IMR-90 (cell line): Measurements from ENCODE around the gene RPTOR. TPM values are rescaled to one million over a fixed set of nuclear protein-coding genes. Genes with fewer than 3 reads are reported as not detected.

Source experiments
- ATAC-seq: fragments of 200-7000 bp; cut with Tn5 transposase; 2 replicates; pipeline ENCODE4 v1.9.1; 2020; ENCODE audit warnings: low read depth, mild to moderate bottlenecking, moderate library complexity
- BruUV-seq: library from RNA; stranded (reverse); fragments of 400-500 nt; replicated peaks from 2 replicates; lab custom pipeline; 2021; lab: Mats Ljungman, UMichigan
- CTCF ChIA-PET: fragments of 300-600 bp; formaldehyde crosslinking; extraction: SDS; loops from one replicate; lab custom pipeline; 2021; ENCODE audit warnings: antibody characterized with exemption; lab: Yijun Ruan, JAX
- POLR2A ChIA-PET: fragments of 300-600 bp; sonication (Branson Sonifier 250); formaldehyde crosslinking; loops from one replicate; lab custom pipeline; 2022; ENCODE audit warnings: antibody characterized with exemption; ENCODE audit not compliant: unreplicated experiment; lab: Charles Lee
- DNase-seq: peaks from one replicate; pipeline ENCODE4 v3.0.0; 2013
- H2AFZ ChIP-seq: replicated peaks from 2 replicates; pipeline ENCODE3; 2013; ENCODE audit warnings: low read length, mild to moderate bottlenecking; ENCODE audit not compliant: poor library complexity
- H2AK5ac ChIP-seq: 2 replicates; pipeline ENCODE4 v1.6.1; 2013; ENCODE audit warnings: low read depth, low read length, inconsistent platforms
- H2AK9ac ChIP-seq: replicated peaks from 2 replicates; pipeline ENCODE3; 2013; ENCODE audit warnings: mild to moderate bottlenecking, low read depth, low read length, moderate library complexity; ENCODE audit not compliant: poor library complexity
- H2BK120ac ChIP-seq: 2 replicates; pipeline ENCODE4 v1.6.1; 2013; ENCODE audit warnings: low read depth, low read length, inconsistent platforms
- H2BK15ac ChIP-seq: 3 replicates; pipeline ENCODE4 v1.6.1; 2013; ENCODE audit warnings: low read depth, low read length, inconsistent platforms
- H2BK20ac ChIP-seq: 2 replicates; pipeline ENCODE4 v1.6.1; 2013; ENCODE audit warnings: low read depth, mild to moderate bottlenecking, inconsistent platforms, low read length, moderate library complexity
- H2BK5ac ChIP-seq: 2 replicates; pipeline ENCODE4 v1.6.1; 2013; ENCODE audit warnings: mild to moderate bottlenecking, low read depth, low read length, inconsistent platforms; ENCODE audit not compliant: poor library complexity, severe bottlenecking
- H3K14ac ChIP-seq: replicated peaks from 2 replicates; pipeline ENCODE4 v1.6.1; 2013; ENCODE audit warnings: low read depth, low read length, inconsistent platforms
- H3K18ac ChIP-seq: 2 replicates; pipeline ENCODE4 v1.6.1; 2013; ENCODE audit warnings: low read depth, low read length, control low read depth
- H3K23ac ChIP-seq: 2 replicates; pipeline ENCODE4 v1.6.1; 2013; ENCODE audit warnings: low read depth, low read length, inconsistent platforms
- H3K27ac ChIP-seq: 2 replicates; pipeline ENCODE4 v1.5.1; 2013; ENCODE audit warnings: mild to moderate bottlenecking, control low read depth, low read length; ENCODE audit not compliant: insufficient read depth
- H3K27me3 ChIP-seq: 2 replicates; pipeline ENCODE4 v1.6.1; 2013; ENCODE audit warnings: low read length; ENCODE audit not compliant: control insufficient read depth, insufficient read depth
- H3K36me3 ChIP-seq: 2 replicates; pipeline ENCODE4 v1.6.1; 2013; ENCODE audit warnings: low read length, mixed read lengths; ENCODE audit not compliant: control insufficient read depth, insufficient read depth
- H3K4ac ChIP-seq: 2 replicates; pipeline ENCODE4 v1.6.1; 2013; ENCODE audit warnings: low read depth, low read length, inconsistent platforms
- H3K4me1 ChIP-seq: 2 replicates; pipeline ENCODE4 v1.6.1; 2013; ENCODE audit warnings: low read length, mixed read lengths; ENCODE audit not compliant: control insufficient read depth, insufficient read depth
- H3K4me2 ChIP-seq: 2 replicates; pipeline ENCODE4 v1.6.1; 2013; ENCODE audit warnings: low read depth, mild to moderate bottlenecking, control low read depth, low read length, moderate library complexity
- H3K4me3 ChIP-seq: 2 replicates; pipeline ENCODE4 v1.5.1; 2013; ENCODE audit warnings: low read depth, mild to moderate bottlenecking, control low read depth, low read length, moderate library complexity; ENCODE audit not compliant: insufficient read depth
- H3K56ac ChIP-seq: 2 replicates; pipeline ENCODE4 v1.6.1; 2013; ENCODE audit warnings: low read length, inconsistent platforms; ENCODE audit not compliant: insufficient read depth; ENCODE audit errors: extremely low read depth
- H3K79me1 ChIP-seq, 2 experiments: 2 replicates each; pipeline ENCODE4 v1.6.1; 2013; ENCODE audit warnings: low read length in 2 of 2, inconsistent platforms in 1 of 2, low read depth in 1 of 2
- H3K9ac ChIP-seq: 2 replicates; pipeline ENCODE4 v1.6.1; 2013; ENCODE audit warnings: low read depth, low read length, control low read depth
- H3K9me1 ChIP-seq: 2 replicates; pipeline ENCODE4 v1.6.1; 2013; ENCODE audit warnings: low read length, inconsistent platforms; ENCODE audit not compliant: insufficient read depth
- H3K9me3 ChIP-seq: 2 replicates; pipeline ENCODE4 v1.6.1; 2013; ENCODE audit warnings: low read length; ENCODE audit not compliant: control insufficient read depth, insufficient read depth
- H4K20me1 ChIP-seq: 2 replicates; pipeline ENCODE4 v1.6.1; 2013; ENCODE audit warnings: low read length, inconsistent platforms; ENCODE audit not compliant: insufficient read depth
- H4K5ac ChIP-seq: 2 replicates; pipeline ENCODE4 v1.6.1; 2013; ENCODE audit warnings: mild to moderate bottlenecking, low read depth, low read length, control low read depth
- H4K8ac ChIP-seq, 2 experiments: 2 replicates each; pipeline ENCODE4 v1.6.1; 2013; ENCODE audit warnings: low read depth in 2 of 2, low read length in 2 of 2, control low read depth in 1 of 2, inconsistent platforms in 1 of 2
- H4K91ac ChIP-seq: 2 replicates; pipeline ENCODE4 v1.6.1; 2013; ENCODE audit warnings: low read depth, low read length, inconsistent platforms; ENCODE audit not compliant: insufficient read depth
- NFE2L2 ChIP-seq: fragments of 150-350 bp; IDR thresholded peaks from 2 replicates; pipeline ENCODE4 v1.6.1; 2016; ENCODE audit warnings: low read depth, mild to moderate bottlenecking, low read length
- RCOR1 ChIP-seq: IDR thresholded peaks from 2 replicates; pipeline ENCODE4 v1.6.1; 2012; ENCODE audit warnings: mild to moderate bottlenecking, low read length, improper control_type of control experiment; ENCODE audit not compliant: insufficient replicate concordance
- WGBS, 2 experiments: methylation state at CpG; one replicate each; pipeline versions ENCODE4 v1.1.5 to v1.1.7; 2013; ENCODE audit warnings: missing lambda C conversion rate in 2 of 2; ENCODE audit not compliant: insufficient read length in 1 of 2; ENCODE audit errors: extremely low coverage in 2 of 2; 5-methylcytosine and 5-hydroxymethylcytosine counted together
- dilution Hi-C: fragments of 300-500 bp; cut with HindIII; formaldehyde crosslinking; loops from one replicate; pipeline ENCODE4 v1.14.3; 2018; ENCODE audit warnings: low sequenced_read_pairs; ENCODE audit not compliant: unreplicated experiment
- in situ Hi-C: fragments of 300-500 bp; cut with MboI; formaldehyde crosslinking; loops from 3 replicates; pipeline ENCODE4 v1.14.3; 2019; ENCODE audit warnings: low sequenced_read_pairs, inconsistent platforms, mixed read lengths
- intact Hi-C: fragments of 100-400 bp; cut with micrococcal nuclease; formaldehyde crosslinking; loops from 2 replicates; pipeline ENCODE4 v1.10.0; 2022
- polyA plus RNA-seq, 3 experiments: library from polyadenylated mRNA; depleted of rRNA; stranded (reverse); fragments of >200 nt; gene quantifications; 2 replicates each; pipeline ENCODE4 v1.2.3, GENCODE V29; 2012; ENCODE audit warnings: low replicate concordance in 1 of 3
- total RNA-seq: library from RNA; depleted of rRNA; stranded (reverse); fragments of >200 nt; gene quantifications from 2 replicates; pipeline ENCODE4 v1.2.3, GENCODE V29; 2012

The RPTOR gene
- total and polyA plus RNA-seq, 2 of the 4 experiments (the other 2 are of a cell fraction), result 10.8 to 14.7 TPM

DNA sequence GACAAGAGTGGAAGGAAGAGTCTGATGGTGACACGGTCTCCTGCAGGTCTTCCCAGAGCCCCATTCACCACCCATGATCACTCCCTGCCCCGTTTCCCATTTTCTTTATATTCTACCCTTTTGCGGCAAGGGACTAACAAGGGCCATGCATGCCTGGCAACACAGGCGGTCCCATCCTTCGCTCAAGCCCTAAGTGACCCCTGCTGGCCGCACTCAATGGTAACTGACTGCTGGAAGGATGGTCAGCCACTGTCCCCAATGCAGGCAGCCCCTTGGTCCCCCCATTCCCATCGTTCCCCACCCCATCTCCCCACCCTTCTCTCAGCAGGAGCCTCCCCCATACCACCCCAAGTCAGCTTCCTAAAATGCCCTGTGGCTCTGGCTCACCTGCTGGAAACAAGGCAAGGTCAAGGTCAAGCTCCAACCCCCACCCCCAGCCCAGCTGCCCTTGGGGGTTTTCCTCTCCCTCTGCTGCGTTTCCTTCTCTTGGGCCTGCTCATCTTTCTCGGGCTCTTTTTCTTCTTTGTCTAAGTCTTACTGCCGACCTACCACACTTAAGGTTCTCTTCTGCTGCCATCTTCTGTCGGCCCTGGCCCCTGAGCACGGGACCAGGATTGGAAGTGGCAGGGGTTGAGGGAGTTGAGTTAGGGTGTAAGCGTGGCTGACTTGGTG lies 116.0 kb downstream of the RPTOR start:
- no peaks in the 10 kb centered on the region for H3K36me3 ChIP-seq
- H2BK120ac ChIP-seq, result no peak overlapping the region
- H2AK9ac ChIP-seq, result no peak overlapping the region
- intact Hi-C loops (no loop called here), dilution Hi-C loops (no loop called here), in situ Hi-C loops (no loop called here)
- DNase-seq (no peak), ATAC-seq (no peak)
- H3K4me1 ChIP-seq, result peaks cover 14% of the 10 kb centered on the region
- no peak overlapping the region for H3K4ac ChIP-seq
- no peak overlapping the region for H3K27ac ChIP-seq
- BruUV-seq, result no TSS peak
- H4K8ac ChIP-seq, result no peak overlapping the region
- no peak overlapping the region for H3K4me3 ChIP-seq
- peaks cover 38 to 68% of the 10 kb centered on the region in 2 experiments for H3K79me1 ChIP-seq
- no peak overlapping the region for H2BK15ac ChIP-seq
- WGBS, 2 experiments, result 100% methylated on average over 1 of the region's 13 CpGs; no CpG with 5 or more reads in 1 of the 2 experiments
- H4K91ac ChIP-seq, result no peak overlapping the region
- CTCF ChIA-PET, result no interaction called here
- peaks cover 9% of the 10 kb centered on the region; the same call in 1 of the 2 replicates for H4K20me1 ChIP-seq
- POLR2A ChIA-PET, result no interaction called here
- H3K23ac ChIP-seq, result no peak overlapping the region
- no peak overlapping the region for H2AK5ac ChIP-seq
- H3K56ac ChIP-seq, result no peak overlapping the region
- H2AFZ ChIP-seq, result no peak overlapping the region
- H3K9me1 ChIP-seq, result peaks cover 12% of the 10 kb centered on the region
- H3K4me2 ChIP-seq, result no peak overlapping the region
- H3K14ac ChIP-seq, result no peak overlapping the region
- H3K9me3 ChIP-seq, result peaks cover 6% of the 10 kb centered on the region
- H2BK5ac ChIP-seq, result no peak overlapping the region
- no peak overlapping the region for H3K9ac ChIP-seq
- no peak overlapping the region for H4K5ac ChIP-seq
- H3K18ac ChIP-seq, result no peak overlapping the region
- TF ChIP-seq RCOR1 (no peak), NFE2L2 (no peak)
- H3K27me3 ChIP-seq, result no peaks in the 10 kb centered on the region
- no peak overlapping the region for H2BK20ac ChIP-seq
